GM12878 (cell line): ENCODE measurements around the gene YIF1A.

Experiments used
- BHLHE40 ChIP-seq, 2 experiments: fragments of 450-650 bp in 1 of 2; IDR thresholded peaks; 2 replicates each; pipeline ENCODE4 v1.6.1; 2011 to 2017; ENCODE audit warnings: low read depth in 2 of 2, borderline replicate concordance in 1 of 2, improper control_type of control experiment in 1 of 2, low read length in 1 of 2, mild to moderate bottlenecking in 1 of 2
- EZH2 ChIP-seq: IDR thresholded peaks from 2 replicates; pipeline ENCODE4 v1.6.1; 2012; ENCODE audit warnings: low read depth, mild to moderate bottlenecking, control low read depth, inconsistent platforms, low read length, borderline replicate concordance; ENCODE audit not compliant: control insufficient read depth
- RBBP5 ChIP-seq: fragments of 200-600 bp; sonication (generic); conservative IDR thresholded peaks from 2 replicates; pipeline ENCODE4 v1.6.1; 2016
- ZNF274 ChIP-seq: IDR thresholded peaks from one replicate; pipeline ENCODE4 v1.8.0; 2011; ENCODE audit not compliant: insufficient read length, insufficient read depth
- TF ChIP-seq, protein P1 (sequence below), 3 experiments: IDR thresholded peaks in 2 of 3; conservative IDR thresholded peaks in 1 of 3; 2 replicates each; pipeline ENCODE4 v1.5.1; 2011; ENCODE audit warnings: low read depth in 3 of 3, low read length in 3 of 3, mild to moderate bottlenecking in 3 of 3, control low read depth in 2 of 3, moderate library complexity in 2 of 3, inconsistent platforms in 1 of 3, mixed read lengths in 1 of 3; ENCODE audit not compliant: control insufficient read depth in 2 of 3, insufficient read depth in 1 of 3; ENCODE audit errors: extremely low read depth in 1 of 3

DNA sequence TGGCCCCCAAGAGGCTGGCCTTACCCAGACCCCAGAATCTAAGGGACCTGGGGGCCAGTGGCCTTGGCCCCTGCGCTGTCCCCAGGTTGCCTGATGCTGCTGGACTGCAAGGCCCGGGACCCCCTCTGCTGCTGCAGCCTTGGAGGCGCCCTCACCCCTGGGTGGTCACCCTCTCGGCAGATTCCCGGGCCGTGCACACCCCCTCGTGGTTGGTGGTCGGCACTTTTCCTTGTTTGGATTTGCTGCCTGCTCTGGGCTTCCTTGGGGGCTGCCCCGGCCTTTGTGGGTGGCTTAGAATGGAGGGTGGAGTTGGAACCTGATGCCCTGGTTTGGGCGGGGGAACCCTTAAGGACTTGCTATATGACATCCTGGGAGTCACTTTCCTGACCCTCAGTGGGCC is 42.0 kb upstream of the YIF1A start:
- TF ChIP-seq BHLHE40 (IDR thresholded peaks at IDR 0.05; ENCODE audit: borderline replicate concordance in 1 of 2, low read depth in 2 of 2, low read length in 1 of 2) = no peak
- no peak for TF ChIP-seq EZH2
- TF ChIP-seq ZNF274 = no peak
- TF ChIP-seq RBBP5 = no peak
- TF ChIP-seq, protein P1, sequence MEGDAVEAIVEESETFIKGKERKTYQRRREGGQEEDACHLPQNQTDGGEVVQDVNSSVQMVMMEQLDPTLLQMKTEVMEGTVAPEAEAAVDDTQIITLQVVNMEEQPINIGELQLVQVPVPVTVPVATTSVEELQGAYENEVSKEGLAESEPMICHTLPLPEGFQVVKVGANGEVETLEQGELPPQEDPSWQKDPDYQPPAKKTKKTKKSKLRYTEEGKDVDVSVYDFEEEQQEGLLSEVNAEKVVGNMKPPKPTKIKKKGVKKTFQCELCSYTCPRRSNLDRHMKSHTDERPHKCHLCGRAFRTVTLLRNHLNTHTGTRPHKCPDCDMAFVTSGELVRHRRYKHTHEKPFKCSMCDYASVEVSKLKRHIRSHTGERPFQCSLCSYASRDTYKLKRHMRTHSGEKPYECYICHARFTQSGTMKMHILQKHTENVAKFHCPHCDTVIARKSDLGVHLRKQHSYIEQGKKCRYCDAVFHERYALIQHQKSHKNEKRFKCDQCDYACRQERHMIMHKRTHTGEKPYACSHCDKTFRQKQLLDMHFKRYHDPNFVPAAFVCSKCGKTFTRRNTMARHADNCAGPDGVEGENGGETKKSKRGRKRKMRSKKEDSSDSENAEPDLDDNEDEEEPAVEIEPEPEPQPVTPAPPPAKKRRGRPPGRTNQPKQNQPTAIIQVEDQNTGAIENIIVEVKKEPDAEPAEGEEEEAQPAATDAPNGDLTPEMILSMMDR (IDR thresholded peaks at IDR 0.05 in 2 of 3, conservative IDR thresholded peaks at IDR 0.05 in 1 of 3; ENCODE audit: control insufficient read depth in 2 of 3, extremely low read depth in 1 of 3, insufficient read depth in 1 of 3, low read depth in 3 of 3, low read length in 3 of 3) = no peak
